OCI-LY7 (cell line): Measurements from ENCODE around the gene STIL. TPM values are rescaled to one million over a fixed set of nuclear protein-coding genes. Genes with fewer than 3 reads are reported as not detected.

Experiments used
- BruUV-seq: library from RNA; stranded (reverse); fragments of 400-500 nt; replicated peaks from 2 replicates; lab custom pipeline; 2021; lab: Mats Ljungman, UMichigan
- CTCF ChIA-PET: fragments of 300-600 bp; sonication (Branson Sonifier 250); formaldehyde crosslinking; loops from one replicate; lab custom pipeline; 2022; ENCODE audit warnings: antibody characterized with exemption; ENCODE audit not compliant: unreplicated experiment; lab: Charles Lee
- POLR2A ChIA-PET: fragments of 300-600 bp; sonication (Branson Sonifier 250); formaldehyde crosslinking; loops from one replicate; lab custom pipeline; 2022; ENCODE audit warnings: antibody characterized with exemption; lab: Charles Lee
- DNase-seq: peaks from one replicate; pipeline ENCODE4 v3.0.0-alpha.2; 2015; ENCODE audit warnings: low spot score
- H2AFZ ChIP-seq: fragments of 200-600 bp; sonication (generic), shearing (Covaris generic); 2 replicates; pipeline ENCODE4 v1.6.1; 2014; ENCODE audit warnings: mild to moderate bottlenecking, antibody characterized with exemption, low read length, moderate library complexity
- H3K27ac ChIP-seq: fragments of 200-600 bp; sonication (generic); 2 replicates; pipeline ENCODE4 v1.5.1; 2014; ENCODE audit warnings: mixed run types, low read depth, mild to moderate bottlenecking, moderate library complexity, low read length, inconsistent platforms; ENCODE audit not compliant: poor library complexity, severe bottlenecking
- H3K36me3 ChIP-seq: fragments of 200-600 bp; sonication (generic); 2 replicates; pipeline ENCODE4 v1.6.1; 2014; ENCODE audit warnings: mild to moderate bottlenecking, antibody characterized with exemption, low read length, moderate library complexity, mixed read lengths; ENCODE audit not compliant: insufficient read depth
- H3K4me1 ChIP-seq: fragments of 200-600 bp; sonication (generic); 2 replicates; pipeline ENCODE4 v1.5.1; 2014; ENCODE audit warnings: mild to moderate bottlenecking, low read length; ENCODE audit not compliant: insufficient read depth, poor library complexity, severe bottlenecking
- H3K4me2 ChIP-seq: fragments of 200-600 bp; sonication (generic); 2 replicates; pipeline ENCODE4 v1.6.1; 2014; ENCODE audit warnings: mild to moderate bottlenecking, low read length
- H3K4me3 ChIP-seq: fragments of 200-600 bp; sonication (generic); 2 replicates; pipeline ENCODE4 v1.5.1; 2014; ENCODE audit warnings: mild to moderate bottlenecking, low read depth, low read length; ENCODE audit not compliant: poor library complexity, severe bottlenecking
- H3K79me2 ChIP-seq: fragments of 200-600 bp; sonication (generic); 2 replicates; pipeline ENCODE4 v1.6.1; 2016; ENCODE audit warnings: low read depth, mild to moderate bottlenecking, low read length, moderate library complexity, mixed read lengths; ENCODE audit not compliant: insufficient read depth
- H3K9me2 ChIP-seq: fragments of 200-600 bp; sonication (generic); 2 replicates; pipeline ENCODE4 v1.6.1; 2016; ENCODE audit warnings: mild to moderate bottlenecking, low read length, mixed read lengths; ENCODE audit not compliant: insufficient read depth
- H3K9me3 ChIP-seq: fragments of 200-600 bp; sonication (generic); 2 replicates; pipeline ENCODE4 v1.6.1; 2014; ENCODE audit warnings: mild to moderate bottlenecking, mixed run types, low read length, mixed read lengths
- H4K20me1 ChIP-seq: fragments of 200-600 bp; sonication (generic); 2 replicates; pipeline ENCODE4 v1.6.1; 2014; ENCODE audit warnings: mild to moderate bottlenecking, antibody characterized with exemption, low read length, moderate library complexity, mixed read lengths; ENCODE audit not compliant: insufficient read depth
- CTCF ChIP-seq: fragments of 200-600 bp; sonication (generic); conservative IDR thresholded peaks from 2 replicates; pipeline ENCODE4 v1.5.1; 2014; ENCODE audit warnings: mild to moderate bottlenecking, antibody characterized with exemption, low read length, moderate library complexity, mixed read lengths
- EZH2phosphoT487 ChIP-seq: fragments of 200-600 bp; sonication (generic); IDR thresholded peaks from 2 replicates; pipeline ENCODE4 v1.6.1; 2018; ENCODE audit warnings: low read depth, borderline replicate concordance, mild to moderate bottlenecking, mixed run types, antibody characterized with exemption, low read length, moderate library complexity, mixed read lengths
- intact Hi-C: fragments of 100-400 bp; cut with micrococcal nuclease; formaldehyde crosslinking; loops from one replicate; pipeline ENCODE4 v1.10.0; 2022; ENCODE audit not compliant: unreplicated experiment
- total RNA-seq, 2 experiments: library from RNA; depleted of rRNA in 1 of 2; stranded (reverse); fragments of >200 nt in 1 of 2; shearing (Covaris generic) in 1 of 2; gene quantifications; 2 replicates each; pipeline ENCODE4 v1.2.3, GENCODE V29; 2014 to 2022

The STIL gene
- total RNA-seq, 2 experiments from 2014 or later: 46.6 to 60.0 TPM

GRCh38 chr1:47252369-47252768 is 61.6 kb downstream of the STIL start:
- Histone ChIP-seq H3K4me1 (no peaks in the 10 kb centered on the region), H3K9me3 (no peaks in the 10 kb centered on the region), H3K79me2 (0 out of 2 replicates have a peak, but pooled peaks cover 4% of the 10 kb centered on the region), H4K20me1 (no peaks in the 10 kb centered on the region; the same call in 1 of the 2 replicates), H3K4me2 (no peak overlapping the region), H2AFZ (no peak overlapping the region), H3K4me3 (no peak overlapping the region), H3K27ac (no peak overlapping the region), H3K9me2 (no peaks in the 10 kb centered on the region), H3K36me3 (peaks cover 83% of the 10 kb centered on the region)
- TF ChIP-seq CTCF (no peak), EZH2phosphoT487 (no peak)
- BruUV-seq: no TSS peak
- ChIA-PET POLR2A (interaction anchor here (0.6 to 2.5 kb wide), 2 partner anchors 11 to 110 kb away, joined by 4 to 9 read pairs; no protein-coding TSS in a partner anchor), CTCF (no interaction called here)
- intact Hi-C loops: no loop called here
- DNase-seq: no peak

GRCh38 chr1:47249755-47250154 is 64.2 kb downstream of the STIL start:
- no peak for TF ChIP-seq EZH2phosphoT487
- no peak for TF ChIP-seq CTCF
- DNase-seq: no peak
- no peak overlapping the region for H3K4me3 ChIP-seq
- no peaks in the 10 kb centered on the region for H3K4me1 ChIP-seq
- peaks cover 57% of the 10 kb centered on the region for H3K36me3 ChIP-seq
- no peak overlapping the region for H3K27ac ChIP-seq
- CTCF ChIA-PET: no interaction called here
- no peaks in the 10 kb centered on the region for H3K79me2 ChIP-seq
- no peak overlapping the region for H2AFZ ChIP-seq
- no peaks in the 10 kb centered on the region; the same call in 1 of the 2 replicates for H4K20me1 ChIP-seq
- BruUV-seq: no TSS peak
- intact Hi-C loops: loop anchor here (5.0 kb wide), 1 partner anchor 57 kb away; the partner anchor contains the start of gene PDZK1IP1
- POLR2A ChIA-PET: no interaction called here
- H3K9me3 ChIP-seq: no peaks in the 10 kb centered on the region
- no peak overlapping the region for H3K4me2 ChIP-seq
- H3K9me2 ChIP-seq: no peaks in the 10 kb centered on the region

GRCh38 chr1:47244339-47244862 is 69.5 kb downstream of the STIL start:
- no peak overlapping the region for H3K27ac ChIP-seq
- H3K9me2 ChIP-seq: no peaks in the 10 kb centered on the region
- H3K9me3 ChIP-seq: no peaks in the 10 kb centered on the region
- no peak for TF ChIP-seq EZH2phosphoT487
- no peak overlapping the region for H2AFZ ChIP-seq
- no peak for DNase-seq
- no TSS peak for BruUV-seq
- ChIA-PET POLR2A (no interaction called here), CTCF (no interaction called here)
- H3K4me2 ChIP-seq: no peak overlapping the region
- no peaks in the 10 kb centered on the region for H4K20me1 ChIP-seq
- peaks cover 7% of the 10 kb centered on the region; the same call in 1 of the 2 replicates for H3K36me3 ChIP-seq
- intact Hi-C loops: no loop called here
- no peaks in the 10 kb centered on the region for H3K79me2 ChIP-seq
- H3K4me1 ChIP-seq: no peaks in the 10 kb centered on the region
- H3K4me3 ChIP-seq: no peak overlapping the region
